Tongue (tissue), 3 donors: ENCODE measurements around the gene NPIPA1. TPM values are rescaled to one million over a fixed set of nuclear protein-coding genes. Genes with fewer than 3 reads are reported as not detected.
A peak's percentile ranks its signal among the peaks of the same experiment; 100 is the strongest.
"Not testable (repeated sequence)": the region's sequence is repeated elsewhere in the genome, so short reads cannot be mapped to it uniquely, and the experiment has no call there.

ENCODE experiments used
- DNase-seq: peaks from one replicate; pipeline ENCODE4 v3.0.0-alpha.2; 2015
- small RNA-seq: library from RNA; depleted of rRNA; stranded (forward); fragments of <200 nt; gene quantifications from one replicate; pipeline ENCODE3, GENCODE V24; 2014; ENCODE audit warnings: low replicate concordance
- total RNA-seq: library from RNA; depleted of rRNA; stranded (reverse); fragments of >200 nt; gene quantifications from one replicate; pipeline ENCODE4 v1.2.3, GENCODE V29; 2014

NPIPA1 gene
- total RNA-seq, 1 donor from 2014 or later = 84.9 TPM

DNA sequence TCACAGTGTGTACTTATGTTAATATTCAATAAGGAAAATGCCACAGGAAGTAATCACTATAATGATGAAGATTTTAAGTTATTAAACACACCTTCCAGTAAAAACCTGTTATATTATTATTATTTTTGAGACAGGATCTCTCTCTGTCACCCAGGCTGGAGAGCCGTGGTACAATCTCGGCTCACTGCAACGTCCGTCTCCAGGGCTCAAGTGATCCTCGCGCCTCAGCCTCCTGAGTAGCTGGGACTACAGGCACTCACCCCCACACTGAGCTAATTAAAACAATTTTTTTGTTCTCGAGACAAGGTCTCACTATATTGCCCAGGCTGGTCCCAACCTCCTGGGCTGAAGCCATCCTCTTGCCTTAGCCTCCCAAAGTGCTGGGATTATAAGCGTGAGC is 41.0 kb downstream of the NPIPA1 start:
- not testable (repeated sequence) for DNase-seq

GRCh38 chr16:14978908-14979307 is 41.7 kb downstream of the NPIPA1 start:
- DNase-seq = not testable (repeated sequence)

DNA sequence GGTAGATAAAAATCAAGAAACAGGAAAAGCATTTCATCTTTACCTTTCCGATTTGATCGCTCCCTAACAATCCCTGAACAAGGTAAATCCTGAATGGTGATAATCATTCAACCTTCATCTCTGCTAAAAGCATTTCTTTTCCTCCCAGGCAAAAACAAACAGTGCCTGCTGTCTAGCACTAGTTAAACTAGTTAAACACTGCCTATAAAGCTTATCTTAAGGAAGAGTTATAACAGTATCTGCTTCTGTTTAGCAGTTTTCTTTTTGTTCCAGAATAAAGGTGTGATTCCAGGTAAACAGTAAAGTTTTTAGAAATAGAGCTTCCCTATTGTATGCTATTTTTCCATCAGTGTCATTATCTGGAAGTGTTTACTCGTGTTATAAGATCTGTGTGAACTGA is 44.0 kb downstream of the NPIPA1 start:
- not testable (repeated sequence) for DNase-seq

GRCh38 chr16:14982521-14982920 is 45.3 kb downstream of the NPIPA1 start:
- not testable (repeated sequence) for DNase-seq

- DNase-seq = not testable (repeated sequence)
Measured at GRCh38 chr16:14988092-14988491, 50.8 kb downstream of the NPIPA1 start.

DNA sequence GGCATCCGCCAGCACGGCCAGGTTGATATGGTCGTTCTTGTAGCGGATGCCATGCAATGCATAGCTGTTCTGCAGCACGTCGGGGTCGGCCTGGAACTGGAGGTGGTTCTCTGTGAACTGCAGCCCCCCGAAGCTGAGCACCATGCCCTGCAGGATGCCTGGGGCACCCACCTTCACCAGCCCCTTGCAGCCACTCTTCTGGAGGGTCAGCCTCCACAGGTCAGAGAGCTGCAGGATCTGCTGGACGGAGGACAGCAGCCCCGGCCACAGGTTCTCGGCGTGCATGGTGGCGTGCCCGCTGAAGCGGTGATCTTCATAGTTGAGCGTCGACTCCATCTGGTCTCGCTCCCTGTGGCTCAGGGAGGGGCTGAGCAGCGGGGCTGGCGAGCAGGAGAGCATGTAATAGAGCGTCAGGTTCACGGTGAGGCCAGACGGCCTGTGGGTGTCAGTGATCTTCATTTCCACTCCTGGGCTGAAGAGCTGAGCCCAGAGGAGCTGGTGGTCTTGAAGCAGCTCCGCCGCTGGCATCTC is 51.5 kb downstream of the NPIPA1 start:
- peak; percentile 3 for DNase-seq

DNA sequence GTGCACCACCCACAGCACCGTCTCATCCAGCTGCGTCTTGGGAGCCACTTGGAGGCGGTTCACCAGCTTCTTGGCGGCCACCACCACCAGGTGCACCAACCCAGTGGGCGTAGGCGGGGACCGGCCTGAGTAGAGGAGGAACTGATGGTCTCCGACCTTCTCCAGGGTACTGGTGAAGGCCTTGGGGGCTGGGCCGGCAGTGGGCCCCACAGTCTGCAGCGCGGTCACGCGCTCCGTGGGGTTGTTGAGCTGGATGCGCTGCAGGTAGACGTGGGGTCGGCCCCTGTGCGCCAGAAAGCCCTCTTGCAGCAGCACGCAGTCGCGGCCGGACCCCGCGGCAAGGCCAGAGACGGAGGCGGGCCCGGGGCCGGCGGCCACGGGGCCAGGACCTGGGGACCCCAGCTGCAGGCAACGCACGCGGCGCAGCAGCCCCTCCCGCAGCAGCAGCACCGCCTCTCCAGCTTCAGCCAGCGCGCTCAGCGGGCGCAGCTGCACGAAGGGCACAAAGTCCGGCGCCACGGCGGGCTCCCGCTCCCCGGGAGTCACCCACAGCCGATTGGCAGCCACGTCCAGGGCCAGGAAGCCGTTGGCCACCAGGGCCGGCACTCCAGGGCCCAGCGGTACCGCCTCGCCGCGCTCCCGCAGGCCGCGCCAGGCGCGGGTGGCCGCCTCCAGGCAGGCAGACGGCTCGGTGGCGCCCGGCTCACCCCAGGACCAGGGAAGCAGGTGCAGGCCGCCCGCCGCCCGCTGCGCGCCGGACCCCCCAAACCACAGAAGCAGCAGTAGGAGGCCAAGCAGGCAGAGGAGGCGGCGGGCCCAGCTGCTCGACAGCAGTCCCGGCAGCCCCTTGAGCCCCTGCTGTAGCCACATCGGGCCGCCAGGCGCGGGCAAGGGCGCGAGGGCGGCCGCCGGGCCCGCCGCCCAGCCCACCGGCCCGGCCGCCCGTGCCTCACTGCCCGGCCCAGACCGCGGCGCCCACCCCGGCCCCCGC is 52.3 kb downstream of the NPIPA1 start:
- DNase-seq = peak; percentile 31

DNA sequence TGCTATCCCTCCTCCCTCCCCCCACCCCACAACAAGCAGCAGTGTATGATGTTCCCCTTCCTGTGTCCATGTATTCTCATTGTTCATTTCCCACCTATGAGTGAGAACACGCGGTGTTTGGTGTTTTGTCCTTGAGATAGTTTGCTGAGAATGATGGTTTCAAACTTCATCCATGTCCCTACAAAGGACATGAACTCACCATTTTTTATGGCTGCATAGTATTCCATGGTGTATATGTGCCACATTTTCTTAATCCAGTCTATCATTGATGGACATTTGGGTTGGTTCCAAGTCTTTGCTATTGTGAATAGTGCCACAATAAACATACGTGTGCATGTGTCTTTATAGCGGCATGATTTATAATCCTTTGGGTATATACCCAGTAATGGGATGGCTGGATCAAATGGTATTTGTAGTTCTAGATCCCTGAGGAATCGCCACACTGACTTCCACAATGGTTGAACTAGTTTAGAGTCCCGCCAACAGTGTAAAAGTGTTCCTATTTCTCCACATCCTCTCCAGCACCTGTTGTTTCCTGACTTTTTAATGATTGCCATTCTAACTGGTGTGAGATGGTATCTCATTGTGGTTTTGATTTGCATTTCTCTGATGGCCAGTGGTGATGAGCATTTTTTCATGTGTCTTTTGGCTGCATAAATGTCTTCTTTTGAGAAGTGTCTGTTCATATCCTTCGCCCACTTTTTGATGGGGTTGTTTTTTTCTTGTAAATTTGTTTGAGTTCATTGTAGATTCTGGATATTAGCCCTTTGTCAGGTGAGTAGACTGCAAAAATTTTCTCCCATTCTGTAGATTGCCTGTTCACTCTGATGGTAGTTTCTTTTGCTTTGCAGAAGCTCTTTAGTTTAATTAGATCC is 56.3 kb downstream of the NPIPA1 start:
- not testable (repeated sequence) for DNase-seq

DNA sequence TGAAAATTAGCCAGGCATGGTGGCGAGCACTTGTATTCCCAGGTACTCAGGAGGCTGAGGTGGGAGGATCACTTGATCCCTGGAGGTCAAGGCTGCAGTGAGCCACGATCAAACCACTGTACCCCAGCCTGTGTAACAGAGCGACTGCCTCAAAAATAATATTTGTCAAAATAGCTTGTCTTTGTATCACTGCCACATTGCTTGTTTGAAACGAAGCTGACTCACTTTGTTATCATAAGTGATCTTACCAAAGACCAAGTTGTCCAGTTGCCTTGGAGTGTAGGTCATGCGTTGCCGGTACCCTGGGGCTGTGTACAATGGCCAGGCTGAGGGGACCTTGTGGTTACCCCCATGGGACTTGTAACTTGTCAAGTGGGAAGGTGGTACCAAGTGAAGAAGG is 59.5 kb downstream of the NPIPA1 start:
- not testable (repeated sequence) for DNase-seq

DNA sequence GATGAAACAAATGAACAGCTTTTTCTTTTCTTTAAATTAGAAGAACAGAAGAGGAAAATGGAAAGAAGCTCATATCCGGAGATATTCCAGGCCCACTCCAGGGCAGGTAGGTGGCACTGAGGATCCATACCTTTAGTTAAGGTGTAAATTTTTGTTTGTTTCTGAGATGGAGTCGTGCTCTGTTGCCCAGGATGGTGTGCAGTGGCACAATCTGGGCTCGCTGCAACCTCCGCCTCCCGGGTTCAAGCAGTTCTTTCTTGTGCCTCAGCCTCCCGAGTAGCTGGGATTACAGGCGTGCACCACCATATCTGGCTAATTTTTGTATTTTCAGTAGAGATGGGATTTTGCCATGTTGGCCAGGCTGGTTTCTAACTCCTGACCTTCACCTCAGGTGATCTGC is 61.1 kb downstream of the NPIPA1 start:
- not testable (repeated sequence) for DNase-seq

- not testable (repeated sequence) for DNase-seq
Measured at GRCh38 chr16:14999845-15000244, 62.6 kb downstream of the NPIPA1 start.

Small RNA genes lying within 50 kb of the gene (small RNA-seq; reads per million reads assigned to genes)
- gene AC138932.4 (not detected), gene MIR3180-1 (not detected), gene MIR3670-1 (not detected), gene MIR6511A1 (not detected), gene MIR6770-1 (not detected), gene RF00019 (not detected)

Other genes with a start within 250 kb of the NPIPA1 start
- not detected for gene PLA2G10, start 243.1 kb upstream of the NPIPA1 start, total RNA-seq
- not detected for gene NPIPA3, start 234.0 kb upstream of the NPIPA1 start, total RNA-seq
- not detected for gene NPIPA2, start 194.9 kb upstream of the NPIPA1 start, total RNA-seq
- gene NOMO1, start 103.7 kb upstream of the NPIPA1 start, total RNA-seq = 103 TPM
- gene PDXDC1, start 37.6 kb downstream of the NPIPA1 start, total RNA-seq = 69.1 TPM
- gene NTAN1, start 118.6 kb downstream of the NPIPA1 start, total RNA-seq = 27.9 TPM
- gene RRN3, start 156.8 kb downstream of the NPIPA1 start, total RNA-seq = 55.1 TPM